ENCODE measurements around the gene SLC12A7. TPM values are rescaled to one million over a fixed set of nuclear protein-coding genes. Genes with fewer than 3 reads are reported as not detected.

Gene SLC12A7
- total RNA-seq, 2 experiments from 2014 or later, result 0.06 TPM; not detected in 1

DNA sequence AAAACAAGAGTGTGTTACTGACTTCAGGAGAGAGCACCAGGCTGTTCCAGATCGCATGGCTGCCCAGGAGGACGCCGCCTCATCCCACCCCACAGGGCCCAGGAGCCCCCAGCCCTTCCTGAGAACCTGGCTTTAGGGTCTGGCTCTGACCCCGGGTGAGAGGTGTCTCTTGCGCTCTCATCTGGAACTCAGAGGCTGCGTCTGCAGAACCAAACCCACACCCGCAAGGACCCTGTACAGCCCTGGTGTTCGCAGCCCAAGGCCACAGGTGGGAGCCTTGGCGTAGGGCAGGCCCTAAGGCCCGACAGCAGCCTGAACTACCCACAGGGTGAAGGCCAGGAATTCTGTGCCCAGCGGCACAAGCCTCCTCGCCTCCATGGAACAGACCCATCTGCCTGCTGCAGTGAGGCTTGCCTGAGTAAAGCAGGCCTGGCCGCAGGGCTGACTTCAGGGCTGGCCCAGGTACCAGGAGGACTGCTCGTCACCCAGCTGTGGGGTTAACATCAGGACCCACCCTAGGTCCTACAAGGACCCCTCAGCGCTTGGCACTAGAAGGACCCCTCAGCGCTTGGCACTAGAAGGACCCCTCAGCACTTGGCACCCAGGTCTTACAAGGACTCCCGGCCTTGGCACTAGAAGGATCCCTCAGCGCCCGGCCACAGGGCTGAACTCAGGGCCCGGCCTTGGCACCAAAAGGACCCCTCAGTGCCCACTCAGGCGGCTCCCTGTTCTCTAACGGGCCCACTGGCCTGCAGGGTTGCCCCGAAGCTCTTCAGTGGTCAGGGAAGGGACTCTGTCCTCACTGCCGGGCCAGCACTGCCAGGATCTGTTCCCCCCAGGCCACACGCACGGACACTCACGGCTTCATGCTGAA is 55.0 kb downstream of the SLC12A7 start:
- H3K36me3 ChIP-seq (ENCODE audit: insufficient read depth, low read length), result no peaks in the 10 kb centered on the region
- no peaks in the 10 kb centered on the region for H3K9me2 ChIP-seq (ENCODE audit: insufficient read depth, low read length)
- no peak for DNase-seq (ENCODE audit: low spot score)
- CTCF ChIA-PET (ENCODE audit: unreplicated experiment), result no interaction called here
- intact Hi-C loops (cut with micrococcal nuclease; ENCODE audit: unreplicated experiment), result no loop called here
- BruUV-seq (replicated peaks), result no TSS peak
- no peak overlapping the region for H3K27ac ChIP-seq (ENCODE audit: low read depth, low read length, poor library complexity, severe bottlenecking)
- no peaks in the 10 kb centered on the region for H3K79me2 ChIP-seq (ENCODE audit: insufficient read depth, low read depth, low read length)
- POLR2A ChIA-PET, result interaction anchor here (0.5 kb wide), 1 partner anchor 20 kb away, joined by 3 read pairs; no protein-coding TSS in a partner anchor
- no peaks in the 10 kb centered on the region for H3K4me1 ChIP-seq (ENCODE audit: insufficient read depth, low read length, poor library complexity, severe bottlenecking)
- TF ChIP-seq, protein P1, sequence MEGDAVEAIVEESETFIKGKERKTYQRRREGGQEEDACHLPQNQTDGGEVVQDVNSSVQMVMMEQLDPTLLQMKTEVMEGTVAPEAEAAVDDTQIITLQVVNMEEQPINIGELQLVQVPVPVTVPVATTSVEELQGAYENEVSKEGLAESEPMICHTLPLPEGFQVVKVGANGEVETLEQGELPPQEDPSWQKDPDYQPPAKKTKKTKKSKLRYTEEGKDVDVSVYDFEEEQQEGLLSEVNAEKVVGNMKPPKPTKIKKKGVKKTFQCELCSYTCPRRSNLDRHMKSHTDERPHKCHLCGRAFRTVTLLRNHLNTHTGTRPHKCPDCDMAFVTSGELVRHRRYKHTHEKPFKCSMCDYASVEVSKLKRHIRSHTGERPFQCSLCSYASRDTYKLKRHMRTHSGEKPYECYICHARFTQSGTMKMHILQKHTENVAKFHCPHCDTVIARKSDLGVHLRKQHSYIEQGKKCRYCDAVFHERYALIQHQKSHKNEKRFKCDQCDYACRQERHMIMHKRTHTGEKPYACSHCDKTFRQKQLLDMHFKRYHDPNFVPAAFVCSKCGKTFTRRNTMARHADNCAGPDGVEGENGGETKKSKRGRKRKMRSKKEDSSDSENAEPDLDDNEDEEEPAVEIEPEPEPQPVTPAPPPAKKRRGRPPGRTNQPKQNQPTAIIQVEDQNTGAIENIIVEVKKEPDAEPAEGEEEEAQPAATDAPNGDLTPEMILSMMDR (conservative IDR thresholded peaks at IDR 0.05; ENCODE audit: low read length), result no peak
- no peak for TF ChIP-seq EZH2phosphoT487 (IDR thresholded peaks at IDR 0.05; ENCODE audit: borderline replicate concordance, low read depth, low read length)
- no peaks in the 10 kb centered on the region for H3K9me3 ChIP-seq (ENCODE audit: low read length)
- H2AFZ ChIP-seq (ENCODE audit: low read length), result no peak overlapping the region
- H3K4me3 ChIP-seq (ENCODE audit: low read depth, low read length, poor library complexity, severe bottlenecking), result no peak overlapping the region
- H3K4me2 ChIP-seq (ENCODE audit: low read length), result no peak overlapping the region
- no peaks in the 10 kb centered on the region for H4K20me1 ChIP-seq (ENCODE audit: insufficient read depth, low read length)

- no peaks in the 10 kb centered on the region for H3K79me2 ChIP-seq (ENCODE audit: insufficient read depth, low read depth, low read length)
- no TSS peak for BruUV-seq (replicated peaks)
- no peak overlapping the region for H3K27ac ChIP-seq (ENCODE audit: low read depth, low read length, poor library complexity, severe bottlenecking)
- H3K4me3 ChIP-seq (ENCODE audit: low read depth, low read length, poor library complexity, severe bottlenecking), result no peak overlapping the region
- H2AFZ ChIP-seq (ENCODE audit: low read length), result no peak overlapping the region
- TF ChIP-seq EZH2phosphoT487 (IDR thresholded peaks at IDR 0.05; ENCODE audit: borderline replicate concordance, low read depth, low read length), result no peak
- TF ChIP-seq, protein P1 (conservative IDR thresholded peaks at IDR 0.05; ENCODE audit: low read length), result no peak
- no peaks in the 10 kb centered on the region for H3K9me3 ChIP-seq (ENCODE audit: low read length)
- H3K9me2 ChIP-seq (ENCODE audit: insufficient read depth, low read length), result no peaks in the 10 kb centered on the region
- no peaks in the 10 kb centered on the region for H3K36me3 ChIP-seq (ENCODE audit: insufficient read depth, low read length)
- ChIA-PET CTCF (ENCODE audit: unreplicated experiment) (no interaction called here), POLR2A (no interaction called here)
- intact Hi-C loops (cut with micrococcal nuclease; ENCODE audit: unreplicated experiment), result no loop called here
- no peak for DNase-seq (ENCODE audit: low spot score)
- H3K4me1 ChIP-seq (ENCODE audit: insufficient read depth, low read length, poor library complexity, severe bottlenecking), result no peaks in the 10 kb centered on the region
- no peaks in the 10 kb centered on the region for H4K20me1 ChIP-seq (ENCODE audit: insufficient read depth, low read length)
- H3K4me2 ChIP-seq (ENCODE audit: low read length), result no peak overlapping the region
Measured at GRCh38 chr5:1055896-1056610, 55.8 kb downstream of the SLC12A7 start.
